Trophoblast cell (in vitro differentiated cells and primary cell): ENCODE data around the gene TGM3.

Experiments used
- DNase-seq, 2 donors: peaks; one replicate each; pipeline ENCODE4 v3.0.0-alpha.2; 2016
- H2AFZ ChIP-seq: 2 replicates; pipeline ENCODE4 v1.6.1; 2013; ENCODE audit warnings: low read length, moderate library complexity, mild to moderate bottlenecking; ENCODE audit not compliant: insufficient read depth, poor library complexity
- H2AK5ac ChIP-seq: 2 replicates; pipeline ENCODE4 v1.6.1; 2013; ENCODE audit warnings: mild to moderate bottlenecking, low read length
- H2BK120ac ChIP-seq: 2 replicates; pipeline ENCODE4 v1.6.1; 2013; ENCODE audit warnings: low read length, mild to moderate bottlenecking, moderate library complexity; ENCODE audit not compliant: insufficient read depth, poor library complexity
- H2BK12ac ChIP-seq: 2 replicates; pipeline ENCODE4 v1.6.1; 2013; ENCODE audit warnings: mild to moderate bottlenecking, low read length, moderate library complexity
- H2BK5ac ChIP-seq: 2 replicates; pipeline ENCODE4 v1.6.1; 2013; ENCODE audit warnings: low read length, low read depth, moderate library complexity, mild to moderate bottlenecking; ENCODE audit not compliant: poor library complexity
- H3K14ac ChIP-seq: 2 replicates; pipeline ENCODE4 v1.6.1; 2013; ENCODE audit warnings: mild to moderate bottlenecking, low read length
- H3K18ac ChIP-seq: 2 replicates; pipeline ENCODE4 v1.6.1; 2013; ENCODE audit warnings: mild to moderate bottlenecking, low read length
- H3K23ac ChIP-seq: 2 replicates; pipeline ENCODE4 v1.6.1; 2013; ENCODE audit warnings: low read length
- H3K27ac ChIP-seq: 2 replicates; pipeline ENCODE4 v1.5.1; 2013; ENCODE audit warnings: low read depth, mild to moderate bottlenecking, inconsistent platforms, low read length, moderate library complexity
- H3K27me3 ChIP-seq: 2 replicates; pipeline ENCODE4 v1.6.1; 2013; ENCODE audit warnings: inconsistent platforms, mild to moderate bottlenecking, low read length, moderate library complexity; ENCODE audit not compliant: insufficient read depth
- H3K36me3 ChIP-seq, 2 experiments: 1 replicate in 1 of 2; 2 replicates in 1 of 2; pipeline ENCODE4 v1.6.1; 2013; ENCODE audit warnings: low read length in 2 of 2, mild to moderate bottlenecking in 2 of 2, moderate library complexity in 1 of 2; ENCODE audit not compliant: insufficient read depth in 2 of 2, control insufficient read depth in 1 of 2
- H3K4ac ChIP-seq: 2 replicates; pipeline ENCODE4 v1.6.1; 2013; ENCODE audit warnings: low read depth, mild to moderate bottlenecking, low read length, moderate library complexity
- H3K4me1 ChIP-seq, 2 experiments: 1 replicate in 1 of 2; 2 replicates in 1 of 2; pipeline ENCODE4 v1.6.1; 2013; ENCODE audit warnings: low read length in 2 of 2, mild to moderate bottlenecking in 2 of 2, moderate library complexity in 1 of 2; ENCODE audit not compliant: insufficient read depth in 2 of 2, control insufficient read depth in 1 of 2
- H3K4me2 ChIP-seq: 2 replicates; pipeline ENCODE4 v1.6.1; 2013; ENCODE audit warnings: inconsistent platforms, mild to moderate bottlenecking, low read length, moderate library complexity
- H3K4me3 ChIP-seq: 2 replicates; pipeline ENCODE4 v1.5.1; 2013; ENCODE audit warnings: mild to moderate bottlenecking, low read depth, low read length, inconsistent platforms
- H3K79me1 ChIP-seq: one replicate; pipeline ENCODE4 v1.6.1; 2013; ENCODE audit warnings: low read length
- H3K79me2 ChIP-seq: 2 replicates; pipeline ENCODE4 v1.6.1; 2013; ENCODE audit warnings: low read length, mild to moderate bottlenecking; ENCODE audit not compliant: control insufficient read depth, insufficient read depth, poor library complexity
- H3K9ac ChIP-seq: 2 replicates; pipeline ENCODE4 v1.6.1; 2013; ENCODE audit warnings: mild to moderate bottlenecking, low read length
- H3K9me3 ChIP-seq: 2 replicates; pipeline ENCODE4 v1.6.1; 2013; ENCODE audit warnings: low read depth, mild to moderate bottlenecking, control low read depth, inconsistent platforms, low read length; ENCODE audit not compliant: insufficient read depth
- H4K12ac ChIP-seq: 2 replicates; pipeline ENCODE4 v1.6.1; 2013; ENCODE audit warnings: low read depth, mild to moderate bottlenecking, low read length, moderate library complexity
- H4K8ac ChIP-seq: 2 replicates; pipeline ENCODE4 v1.6.1; 2013; ENCODE audit warnings: low read depth, mild to moderate bottlenecking, low read length, moderate library complexity
- H4K91ac ChIP-seq: one replicate; pipeline ENCODE4 v1.6.1; 2013; ENCODE audit warnings: low read depth, mild to moderate bottlenecking, low read length, moderate library complexity
- WGBS: extraction: QIAGEN DNeasy Blood & Tissue Kit; methylation state at CpG from one replicate; pipeline ENCODE4 v1.1.7; 2013; ENCODE audit warnings: missing lambda C conversion rate; ENCODE audit not compliant: insufficient read length, insufficient coverage; ENCODE audit errors: extremely low coverage; 5-methylcytosine and 5-hydroxymethylcytosine counted together

The TGM3 gene

GRCh38 chr20:2304180-2304579 is 8.4 kb downstream of the TGM3 start:
- Histone ChIP-seq H3K4me1 (no peaks in the 10 kb centered on the region), H3K18ac (no peak overlapping the region), H2BK5ac (no peak overlapping the region), H2BK120ac (no peak overlapping the region), H3K36me3 (no peaks in the 10 kb centered on the region), H4K8ac (no peak overlapping the region), H2AK5ac (no peak overlapping the region), H3K4me3 (no peak overlapping the region), H3K27me3 (no peaks in the 10 kb centered on the region), H3K9me3 (no peaks in the 10 kb centered on the region), H4K91ac (no peak overlapping the region), H2BK12ac (no peak overlapping the region), H3K27ac (no peak overlapping the region), H2AFZ (no peak overlapping the region), H3K79me2 (no peaks in the 10 kb centered on the region), H3K9ac (no peak overlapping the region), H3K4ac (no peak overlapping the region), H3K14ac (no peak overlapping the region), H3K79me1 (no peaks in the 10 kb centered on the region), H3K23ac (no peak overlapping the region), H3K4me2 (no peak overlapping the region), H4K12ac (no peak overlapping the region)
- no CpG with 5 or more reads among the region's 7 CpGs for WGBS
- no peak for DNase-seq

GRCh38 chr20:2305029-2305428 is 9.2 kb downstream of the TGM3 start:
- Histone ChIP-seq H2BK12ac (no peak overlapping the region), H3K79me1 (no peaks in the 10 kb centered on the region), H4K91ac (no peak overlapping the region), H3K23ac (no peak overlapping the region), H3K27ac (no peak overlapping the region), H3K9me3 (no peaks in the 10 kb centered on the region), H2AK5ac (no peak overlapping the region), H3K36me3 (no peaks in the 10 kb centered on the region), H2BK5ac (no peak overlapping the region), H3K14ac (no peak overlapping the region), H3K4me1 (no peaks in the 10 kb centered on the region), H3K27me3 (no peaks in the 10 kb centered on the region), H3K4ac (no peak overlapping the region), H3K4me3 (no peak overlapping the region), H4K12ac (no peak overlapping the region), H3K79me2 (no peaks in the 10 kb centered on the region), H3K4me2 (no peak overlapping the region), H3K9ac (no peak overlapping the region), H3K18ac (no peak overlapping the region), H2BK120ac (no peak overlapping the region), H4K8ac (no peak overlapping the region), H2AFZ (no peak overlapping the region)
- WGBS = no CpG with 5 or more reads among the region's 2 CpGs
- DNase-seq = no peak

GRCh38 chr20:2305479-2305878 is 9.7 kb downstream of the TGM3 start:
- Histone ChIP-seq H3K79me2 (no peaks in the 10 kb centered on the region), H3K4me3 (no peak overlapping the region), H2BK12ac (no peak overlapping the region), H2AK5ac (no peak overlapping the region), H3K9me3 (no peaks in the 10 kb centered on the region), H3K4ac (no peak overlapping the region), H3K27me3 (no peaks in the 10 kb centered on the region), H3K9ac (no peak overlapping the region), H4K91ac (no peak overlapping the region), H3K79me1 (no peaks in the 10 kb centered on the region), H2AFZ (no peak overlapping the region), H2BK120ac (no peak overlapping the region), H3K36me3 (no peaks in the 10 kb centered on the region), H3K14ac (no peak overlapping the region), H2BK5ac (no peak overlapping the region), H4K8ac (no peak overlapping the region), H3K18ac (no peak overlapping the region), H3K4me1 (no peaks in the 10 kb centered on the region), H3K4me2 (no peak overlapping the region), H3K23ac (no peak overlapping the region), H3K27ac (no peak overlapping the region), H4K12ac (no peak overlapping the region)
- WGBS = no CpG with 5 or more reads among the region's 9 CpGs
- no peak for DNase-seq

GRCh38 chr20:2305946-2306345 is 10.1 kb downstream of the TGM3 start:
- no peak overlapping the region for H2AK5ac ChIP-seq
- no peaks in the 10 kb centered on the region for H3K79me1 ChIP-seq
- H3K4me1 ChIP-seq = no peaks in the 10 kb centered on the region
- H2AFZ ChIP-seq = no peak overlapping the region
- no peak overlapping the region for H3K27ac ChIP-seq
- no peak for DNase-seq
- no CpG with 5 or more reads among the region's 2 CpGs for WGBS
- H3K4me3 ChIP-seq = no peak overlapping the region
- H3K23ac ChIP-seq = no peak overlapping the region
- H2BK12ac ChIP-seq = no peak overlapping the region
- H3K4me2 ChIP-seq = no peak overlapping the region
- no peaks in the 10 kb centered on the region for H3K79me2 ChIP-seq
- H4K12ac ChIP-seq = no peak overlapping the region
- H2BK5ac ChIP-seq = no peak overlapping the region
- H3K9me3 ChIP-seq = no peaks in the 10 kb centered on the region
- no peak overlapping the region for H4K91ac ChIP-seq
- no peak overlapping the region for H2BK120ac ChIP-seq
- no peaks in the 10 kb centered on the region for H3K36me3 ChIP-seq
- no peak overlapping the region for H4K8ac ChIP-seq
- H3K18ac ChIP-seq = no peak overlapping the region
- H3K27me3 ChIP-seq = no peaks in the 10 kb centered on the region
- H3K14ac ChIP-seq = no peak overlapping the region
- no peak overlapping the region for H3K4ac ChIP-seq
- no peak overlapping the region for H3K9ac ChIP-seq
